ENCODE measurements around the gene KCNJ14. TPM values are rescaled to one million over a fixed set of nuclear protein-coding genes. Genes with fewer than 3 reads are reported as not detected.
A peak's percentile ranks its signal among the peaks of the same experiment; 100 is the strongest.

The KCNJ14 gene
- total and polyA plus RNA-seq, 5 donors from 2014 or later, result 0.03 to 2.2 (median 0.23) TPM; not detected in 1

- Mint-ChIP-seq H3K27me3 (peaks cover 60% of the 10 kb centered on the region), H3K36me3 (peaks cover 2% of the 10 kb centered on the region), H3K4me3 (peak overlapping the region in 3 of 4 donors; percentile 47 to 73 (median 55)), H3K27ac (no peak overlapping the region), H3K4me1 (peaks cover 0 to 49% (median 17%) of the 10 kb centered on the region in 4 donors), H3K9me3 (peaks cover 0 to 2% (median 0%) of the 10 kb centered on the region in 7 donors)
- ATAC-seq (ENCODE audit: low read depth in 2 of 2) (no peak), DNase-seq (no peak)
- Histone ChIP-seq H3K9me3 (ENCODE audit: control insufficient read depth in 2 of 2, low read length in 2 of 2) (no peaks in the 10 kb centered on the region), H3K27ac (ENCODE audit: insufficient read depth, low read length, poor library complexity, severe bottlenecking) (no peak overlapping the region), H3K36me3 (ENCODE audit: control insufficient read depth, insufficient read depth, low read length) (no peaks in the 10 kb centered on the region), H3K27me3 (ENCODE audit: control insufficient read depth, insufficient read depth, low read length) (peaks cover 17% of the 10 kb centered on the region), H3K4me1 (ENCODE audit: control insufficient read depth, insufficient read depth, low read length, poor library complexity, severe bottlenecking) (peaks cover 23% of the 10 kb centered on the region), H3K4me3 (ENCODE audit: low read depth, low read length) (no peak overlapping the region)
Measured at GRCh38 chr19:48495396-48495795, 40.0 kb downstream of the KCNJ14 start.

DNA sequence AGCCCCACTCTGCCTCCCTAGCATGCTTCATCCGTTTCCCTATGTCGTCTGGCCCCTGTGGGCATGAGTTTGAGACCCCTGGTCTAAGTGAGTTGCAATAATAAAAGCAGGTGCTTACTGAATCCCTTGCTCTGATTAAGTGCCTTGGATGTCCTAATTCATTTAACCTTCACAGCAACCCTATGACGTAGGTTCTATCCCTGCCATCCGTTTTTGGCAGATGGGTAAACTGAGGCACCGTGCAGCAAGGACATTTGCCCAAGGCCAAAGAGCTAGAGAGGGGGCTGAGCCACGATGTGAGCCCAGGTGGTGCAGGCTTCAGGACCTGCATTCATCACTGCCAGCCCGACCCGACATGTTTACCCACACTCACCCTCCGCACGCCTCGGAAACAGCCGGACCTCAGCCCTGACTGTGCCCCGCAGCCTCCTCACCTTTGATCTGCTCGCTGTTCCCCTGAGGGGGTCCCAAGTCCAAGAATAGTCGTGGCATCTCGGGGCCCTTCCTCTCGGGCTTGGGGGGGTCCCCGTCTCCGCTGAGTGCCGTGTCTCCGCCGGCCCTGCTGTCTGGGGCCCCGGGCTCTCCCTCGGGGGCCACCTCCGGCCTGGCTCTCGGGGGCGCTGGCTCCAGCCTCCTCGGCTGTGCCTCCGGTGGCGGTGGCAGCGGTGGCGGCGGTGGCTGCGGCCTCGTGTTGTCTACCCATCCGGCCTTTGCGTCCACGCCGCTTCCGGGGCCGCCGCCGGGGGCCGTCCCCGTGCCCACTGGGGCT lies 41.8 kb downstream of the KCNJ14 start:
- Mint-ChIP-seq H3K27ac (peak overlapping the region in 1 of 3 donors; percentile 84), H3K9me3 (peaks cover 0 to 2% (median 0%) of the 10 kb centered on the region in 7 donors), H3K4me1 (peaks cover 0 to 46% (median 16%) of the 10 kb centered on the region in 4 donors), H3K27me3 (peaks cover 51% of the 10 kb centered on the region), H3K4me3 (peak overlapping the region in 2 of 4 donors; percentile 58 to 77), H3K36me3 (peaks cover 3% of the 10 kb centered on the region)
- no peak overlapping the region for H3K27ac ChIP-seq (ENCODE audit: insufficient read depth, low read length, poor library complexity, severe bottlenecking)
- DNase-seq, result no peak
- H3K36me3 ChIP-seq (ENCODE audit: control insufficient read depth, insufficient read depth, low read length), result no peaks in the 10 kb centered on the region
- ATAC-seq (ENCODE audit: low read depth in 2 of 2), result no peak
- H3K27me3 ChIP-seq (ENCODE audit: control insufficient read depth, insufficient read depth, low read length), result peaks cover 13% of the 10 kb centered on the region
- no peak overlapping the region for H3K4me3 ChIP-seq (ENCODE audit: low read depth, low read length)
- peaks cover 17% of the 10 kb centered on the region for H3K4me1 ChIP-seq (ENCODE audit: control insufficient read depth, insufficient read depth, low read length, poor library complexity, severe bottlenecking)
- no peaks in the 10 kb centered on the region for H3K9me3 ChIP-seq (ENCODE audit: control insufficient read depth in 2 of 2, low read length in 2 of 2)

- no peak overlapping the region for H3K27ac Mint-ChIP-seq
- DNase-seq (no peak), ATAC-seq (ENCODE audit: low read depth in 2 of 2) (no peak)
- peaks cover 0 to 42% (median 11%) of the 10 kb centered on the region in 4 donors for H3K4me1 Mint-ChIP-seq
- H3K9me3 ChIP-seq (ENCODE audit: control insufficient read depth in 2 of 2, low read length in 2 of 2), result no peaks in the 10 kb centered on the region
- no peak overlapping the region for H3K27ac ChIP-seq (ENCODE audit: insufficient read depth, low read length, poor library complexity, severe bottlenecking)
- peaks cover 3% of the 10 kb centered on the region for H3K36me3 Mint-ChIP-seq
- H3K4me3 ChIP-seq (ENCODE audit: low read depth, low read length), result no peak overlapping the region
- H3K27me3 Mint-ChIP-seq, result peaks cover 43% of the 10 kb centered on the region
- H3K27me3 ChIP-seq (ENCODE audit: control insufficient read depth, insufficient read depth, low read length), result peaks cover 11% of the 10 kb centered on the region
- peaks cover 15% of the 10 kb centered on the region for H3K4me1 ChIP-seq (ENCODE audit: control insufficient read depth, insufficient read depth, low read length, poor library complexity, severe bottlenecking)
- peaks cover 0 to 2% (median 0%) of the 10 kb centered on the region in 7 donors for H3K9me3 Mint-ChIP-seq
- H3K4me3 Mint-ChIP-seq, result peak overlapping the region in 2 of 4 donors; percentile 5 to 9
- no peaks in the 10 kb centered on the region for H3K36me3 ChIP-seq (ENCODE audit: control insufficient read depth, insufficient read depth, low read length)
Measured at GRCh38 chr19:48497728-48498594, 42.6 kb downstream of the KCNJ14 start.

DNA sequence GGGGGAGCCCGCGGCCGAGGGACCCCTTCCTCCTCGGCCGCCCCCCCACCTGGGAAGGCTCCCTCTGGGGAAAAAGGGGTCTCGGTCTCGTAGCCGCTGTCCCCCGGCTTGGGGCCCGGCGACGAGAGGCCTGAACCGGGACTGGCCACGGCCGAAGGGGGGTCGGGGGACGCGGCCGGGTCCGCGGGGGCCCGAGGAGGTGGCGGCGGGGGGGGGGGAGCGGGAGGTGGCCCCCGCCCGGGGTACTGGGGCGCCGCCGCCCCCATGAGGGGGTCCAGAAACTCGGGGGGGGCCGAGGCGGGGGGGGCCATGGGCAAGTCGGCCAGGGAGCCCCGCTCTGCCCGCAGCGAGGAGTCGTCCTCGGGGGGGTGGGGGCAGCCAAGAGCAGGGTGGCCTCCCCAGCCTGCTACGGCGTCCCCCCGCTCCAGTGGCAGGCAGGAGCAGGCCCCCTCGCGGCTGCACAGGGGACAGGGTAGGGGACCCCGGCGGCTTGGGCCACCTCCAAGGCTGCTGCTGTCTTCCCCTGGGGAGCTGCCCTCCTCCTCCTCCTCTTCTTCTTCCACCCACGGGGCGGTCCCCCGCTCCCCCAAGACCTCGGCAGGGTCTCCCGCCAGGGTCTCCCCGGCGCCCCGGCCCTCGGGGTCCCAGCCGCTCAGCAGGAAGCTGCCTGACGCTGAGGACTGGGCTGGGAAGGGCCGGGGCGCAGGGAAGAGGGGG lies 43.4 kb downstream of the KCNJ14 start:
- H3K27me3 Mint-ChIP-seq, result peaks cover 38% of the 10 kb centered on the region
- no peaks in the 10 kb centered on the region for H3K36me3 ChIP-seq (ENCODE audit: control insufficient read depth, insufficient read depth, low read length)
- no peaks in the 10 kb centered on the region for H3K9me3 ChIP-seq (ENCODE audit: control insufficient read depth in 2 of 2, low read length in 2 of 2)
- peaks cover 10% of the 10 kb centered on the region for H3K4me1 ChIP-seq (ENCODE audit: control insufficient read depth, insufficient read depth, low read length, poor library complexity, severe bottlenecking)
- H3K27ac Mint-ChIP-seq, result no peak overlapping the region
- H3K4me3 Mint-ChIP-seq, result no peak overlapping the region
- peaks cover 0 to 2% (median 0%) of the 10 kb centered on the region in 7 donors for H3K9me3 Mint-ChIP-seq
- peaks cover 11% of the 10 kb centered on the region for H3K27me3 ChIP-seq (ENCODE audit: control insufficient read depth, insufficient read depth, low read length)
- no peak overlapping the region for H3K4me3 ChIP-seq (ENCODE audit: low read depth, low read length)
- ATAC-seq (ENCODE audit: low read depth in 2 of 2) (no peak), DNase-seq (no peak)
- H3K36me3 Mint-ChIP-seq, result peaks cover 3% of the 10 kb centered on the region
- H3K27ac ChIP-seq (ENCODE audit: insufficient read depth, low read length, poor library complexity, severe bottlenecking), result no peak overlapping the region
- peaks cover 0 to 45% (median 9%) of the 10 kb centered on the region in 4 donors for H3K4me1 Mint-ChIP-seq

DNA sequence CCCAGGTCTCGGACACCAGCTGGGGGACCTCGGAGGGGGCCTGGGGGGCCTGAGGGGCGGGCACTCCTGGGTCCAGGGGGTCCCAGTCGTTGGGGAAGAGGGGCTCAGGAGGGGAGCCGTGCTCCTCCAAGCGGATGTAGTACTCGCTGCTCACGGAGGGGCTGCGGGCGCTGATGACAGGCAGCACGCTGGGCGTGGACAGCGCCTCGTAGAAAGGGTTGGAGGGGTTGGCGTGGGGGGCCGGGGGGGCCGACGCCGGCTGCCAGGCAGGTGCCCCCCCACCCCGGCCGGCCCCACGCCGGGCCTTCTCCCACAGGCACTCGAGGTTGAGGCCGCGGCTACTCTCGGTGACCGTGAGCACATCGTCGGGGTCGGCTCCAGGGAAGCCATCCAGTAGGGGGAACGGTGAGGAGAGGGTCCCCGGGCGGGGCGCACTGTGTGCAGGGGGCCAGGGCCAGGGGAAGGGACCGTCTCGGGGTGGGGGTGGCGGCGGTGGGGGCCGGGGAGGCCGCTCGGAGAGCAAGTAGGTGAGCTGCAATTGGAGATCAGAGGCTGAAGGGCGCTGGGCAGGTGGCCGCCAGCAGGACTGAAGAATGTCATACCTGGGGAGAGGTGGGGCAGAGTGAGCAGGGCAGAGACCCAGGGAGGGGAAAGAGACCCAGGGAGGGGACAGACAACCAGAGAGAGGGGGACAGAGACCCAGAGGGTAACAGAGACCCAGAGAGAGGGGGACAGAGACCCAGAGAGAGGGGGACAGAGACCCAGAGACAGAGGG lies 44.1 kb downstream of the KCNJ14 start:
- peaks cover 3% of the 10 kb centered on the region for H3K36me3 Mint-ChIP-seq
- no peaks in the 10 kb centered on the region for H3K36me3 ChIP-seq (ENCODE audit: control insufficient read depth, insufficient read depth, low read length)
- no peaks in the 10 kb centered on the region for H3K9me3 ChIP-seq (ENCODE audit: control insufficient read depth in 2 of 2, low read length in 2 of 2)
- H3K27me3 Mint-ChIP-seq, result peaks cover 33% of the 10 kb centered on the region
- H3K27me3 ChIP-seq (ENCODE audit: control insufficient read depth, insufficient read depth, low read length), result peaks cover 6% of the 10 kb centered on the region
- H3K9me3 Mint-ChIP-seq, result peaks cover 0 to 2% (median 0%) of the 10 kb centered on the region in 7 donors
- H3K4me1 Mint-ChIP-seq, result peaks cover 0 to 41% (median 7%) of the 10 kb centered on the region in 4 donors
- ATAC-seq (ENCODE audit: low read depth in 2 of 2), result no peak
- peaks cover 10% of the 10 kb centered on the region for H3K4me1 ChIP-seq (ENCODE audit: control insufficient read depth, insufficient read depth, low read length, poor library complexity, severe bottlenecking)
- no peak overlapping the region for H3K27ac ChIP-seq (ENCODE audit: insufficient read depth, low read length, poor library complexity, severe bottlenecking)
- H3K4me3 ChIP-seq (ENCODE audit: low read depth, low read length), result no peak overlapping the region
- DNase-seq, result no peak
- H3K27ac Mint-ChIP-seq, result no peak overlapping the region
- peak overlapping the region in 1 of 4 donors; percentile 16 for H3K4me3 Mint-ChIP-seq

DNA sequence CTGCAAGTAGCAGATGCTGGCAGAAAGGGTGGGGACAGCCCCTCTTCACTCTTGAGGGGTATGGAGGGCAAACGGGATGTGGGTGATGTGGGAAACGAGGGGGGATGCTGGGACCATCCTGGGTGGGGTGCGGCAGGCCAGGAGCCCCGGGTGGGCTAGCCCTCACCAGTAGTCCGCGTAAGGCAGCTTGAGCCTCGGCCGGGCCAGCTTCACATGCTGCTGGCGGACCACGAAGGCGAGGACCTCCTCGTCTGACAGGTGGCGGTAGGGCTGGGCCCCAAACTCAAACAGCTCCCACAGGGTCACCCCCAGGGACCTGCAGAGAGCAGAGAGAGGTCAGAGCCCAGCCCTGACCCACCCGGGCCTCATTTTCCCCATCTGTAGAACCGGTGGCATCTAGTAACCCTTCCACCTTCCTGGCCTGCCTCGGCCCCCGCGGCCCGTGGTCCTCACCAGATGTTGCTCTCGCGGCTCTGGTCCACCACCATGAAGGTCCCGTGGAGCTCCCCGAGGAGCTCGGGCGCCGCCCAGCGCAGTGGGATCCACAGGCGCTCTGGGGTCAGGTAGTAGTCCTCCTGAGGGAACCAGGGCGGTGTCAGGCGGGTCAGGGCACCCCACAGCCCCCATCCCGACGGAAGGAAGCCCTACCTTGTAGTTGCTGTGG lies 45.6 kb downstream of the KCNJ14 start:
- Mint-ChIP-seq H3K9me3 (peaks cover 0 to 2% (median 0%) of the 10 kb centered on the region in 7 donors), H3K27ac (no peak overlapping the region), H3K4me3 (peak overlapping the region in 2 of 4 donors; percentile 67 to 81), H3K36me3 (peaks cover 3% of the 10 kb centered on the region), H3K4me1 (peaks cover 0 to 34% (median 3%) of the 10 kb centered on the region in 4 donors), H3K27me3 (peaks cover 18% of the 10 kb centered on the region)
- no peaks in the 10 kb centered on the region for H3K36me3 ChIP-seq (ENCODE audit: control insufficient read depth, insufficient read depth, low read length)
- no peak for ATAC-seq (ENCODE audit: low read depth in 2 of 2)
- H3K9me3 ChIP-seq (ENCODE audit: control insufficient read depth in 2 of 2, low read length in 2 of 2), result no peaks in the 10 kb centered on the region
- no peak overlapping the region for H3K4me3 ChIP-seq (ENCODE audit: low read depth, low read length)
- peaks cover 10% of the 10 kb centered on the region for H3K4me1 ChIP-seq (ENCODE audit: control insufficient read depth, insufficient read depth, low read length, poor library complexity, severe bottlenecking)
- no peak overlapping the region for H3K27ac ChIP-seq (ENCODE audit: insufficient read depth, low read length, poor library complexity, severe bottlenecking)
- no peak for DNase-seq
- peaks cover 4% of the 10 kb centered on the region for H3K27me3 ChIP-seq (ENCODE audit: control insufficient read depth, insufficient read depth, low read length)

Data from CD4-positive, CD25-positive, alpha-beta regulatory T cell (primary cell).